HEK293 (cell line): ENCODE measurements around the gene PYGO2.
A peak's percentile ranks its signal among the peaks of the same experiment; 100 is the strongest.

Experiments used
- BCL11B ChIP-seq: fragments of 450-650 bp; formaldehyde crosslinking; IDR thresholded peaks from 2 replicates; pipeline ENCODE4 v1.5.1; 2016; ENCODE audit warnings: low read depth, missing biosample characterization, missing genetic modification characterization
- GLI2 ChIP-seq: fragments of 450-650 bp; formaldehyde crosslinking; IDR thresholded peaks from 2 replicates; pipeline ENCODE4; 2017; ENCODE audit warnings: missing biosample characterization, missing genetic modification characterization, low read depth, borderline replicate concordance
- HOXC10 ChIP-seq: sonication (generic); formaldehyde crosslinking; IDR thresholded peaks from 2 replicates; pipeline ENCODE4 v1.8.1; 2023; ENCODE audit warnings: mild to moderate bottlenecking, missing genetic modification reagents
- KLF16 ChIP-seq: fragments of 450-650 bp; formaldehyde crosslinking; IDR thresholded peaks from 2 replicates; pipeline ENCODE4 v1.5.1; 2017; ENCODE audit warnings: missing biosample characterization, missing genetic modification characterization
- KLF8 ChIP-seq: fragments of 450-650 bp; formaldehyde crosslinking; IDR thresholded peaks from 2 replicates; pipeline ENCODE4 v1.5.1; 2016; ENCODE audit warnings: missing biosample characterization, missing genetic modification characterization
- MYNN ChIP-seq: fragments of 450-650 bp; formaldehyde crosslinking; IDR thresholded peaks from 2 replicates; pipeline ENCODE4 v1.5.1; 2016; ENCODE audit warnings: missing biosample characterization, missing genetic modification characterization, borderline replicate concordance
- SCRT1 ChIP-seq: fragments of 450-650 bp; formaldehyde crosslinking; IDR thresholded peaks from 2 replicates; pipeline ENCODE4 v1.5.1; 2016; ENCODE audit warnings: missing biosample characterization, missing genetic modification characterization, borderline replicate concordance
- ZBTB48 ChIP-seq: fragments of 450-650 bp; formaldehyde crosslinking; IDR thresholded peaks from 2 replicates; pipeline ENCODE4 v1.5.1; 2016; ENCODE audit warnings: missing biosample characterization, missing genetic modification characterization
- ZNF10 ChIP-seq: fragments of 450-650 bp; formaldehyde crosslinking; IDR thresholded peaks from 2 replicates; pipeline ENCODE4 v1.5.1; 2017; ENCODE audit warnings: missing biosample characterization, missing genetic modification characterization
- ZNF112 ChIP-seq: fragments of 450-650 bp; formaldehyde crosslinking; IDR thresholded peaks from 2 replicates; pipeline ENCODE4 v1.5.0; 2017; ENCODE audit warnings: missing biosample characterization, missing genetic modification characterization
- ZNF2 ChIP-seq: fragments of 450-650 bp; formaldehyde crosslinking; IDR thresholded peaks from 2 replicates; pipeline ENCODE4 v1.5.1; 2016; ENCODE audit warnings: missing biosample characterization, missing genetic modification characterization
- ZNF202 ChIP-seq: fragments of 450-650 bp; formaldehyde crosslinking; IDR thresholded peaks from 2 replicates; pipeline ENCODE4 v1.5.1; 2016; ENCODE audit warnings: missing biosample characterization, missing genetic modification characterization, borderline replicate concordance
- ZNF311 ChIP-seq: fragments of 450-650 bp; formaldehyde crosslinking; IDR thresholded peaks from 2 replicates; pipeline ENCODE4 v1.5.1; 2017; ENCODE audit warnings: missing biosample characterization, missing genetic modification characterization, borderline replicate concordance
- ZNF324 ChIP-seq: fragments of 450-650 bp; formaldehyde crosslinking; IDR thresholded peaks from 2 replicates; pipeline ENCODE4 v1.5.1; 2016; ENCODE audit warnings: missing biosample characterization, missing genetic modification characterization
- ZNF391 ChIP-seq: fragments of 450-650 bp; formaldehyde crosslinking; IDR thresholded peaks from 2 replicates; pipeline ENCODE4 v1.5.1; 2016; ENCODE audit warnings: low read depth, missing biosample characterization, missing genetic modification characterization, borderline replicate concordance
- ZNF416 ChIP-seq: fragments of 450-650 bp; formaldehyde crosslinking; IDR thresholded peaks from 2 replicates; pipeline ENCODE4 v1.5.1; 2016; ENCODE audit warnings: missing biosample characterization, missing genetic modification characterization
- ZNF510 ChIP-seq: fragments of 450-650 bp; formaldehyde crosslinking; IDR thresholded peaks from 2 replicates; pipeline ENCODE4 v1.5.1; 2018; ENCODE audit warnings: mild to moderate bottlenecking, missing genetic modification characterization, missing biosample characterization; ENCODE audit not compliant: insufficient replicate concordance
- ZNF514 ChIP-seq: fragments of 450-650 bp; formaldehyde crosslinking; IDR thresholded peaks from 2 replicates; pipeline ENCODE4 v1.5.1; 2016; ENCODE audit warnings: missing biosample characterization, missing genetic modification characterization
- ZNF549 ChIP-seq: fragments of 450-650 bp; IDR thresholded peaks from 2 replicates; pipeline ENCODE4 v1.5.1; 2018; ENCODE audit warnings: missing biosample characterization, missing genetic modification characterization, mild to moderate bottlenecking, inconsistent platforms, moderate library complexity
- ZNF558 ChIP-seq: fragments of 450-650 bp; formaldehyde crosslinking; IDR thresholded peaks from 2 replicates; pipeline ENCODE4 v1.5.1; 2016; ENCODE audit warnings: missing biosample characterization, missing genetic modification characterization
- ZNF623 ChIP-seq: fragments of 450-650 bp; formaldehyde crosslinking; IDR thresholded peaks from 2 replicates; pipeline ENCODE4 v1.5.1; 2016; ENCODE audit warnings: missing biosample characterization, missing genetic modification characterization
- ZNF629 ChIP-seq: fragments of 450-650 bp; formaldehyde crosslinking; IDR thresholded peaks from 2 replicates; pipeline ENCODE4 v1.5.1; 2017; ENCODE audit warnings: missing biosample characterization, missing genetic modification characterization
- ZNF654 ChIP-seq: fragments of 450-650 bp; formaldehyde crosslinking; IDR thresholded peaks from 2 replicates; pipeline ENCODE4 v1.5.1; 2016; ENCODE audit warnings: low read depth, missing biosample characterization, missing genetic modification characterization
- ZNF664 ChIP-seq: fragments of 450-650 bp; formaldehyde crosslinking; IDR thresholded peaks from 2 replicates; pipeline ENCODE4 v1.5.1; 2016; ENCODE audit warnings: missing biosample characterization, missing genetic modification characterization
- ZNF76 ChIP-seq: fragments of 450-650 bp; formaldehyde crosslinking; IDR thresholded peaks from 2 replicates; pipeline ENCODE4; 2016; ENCODE audit warnings: low read depth, missing biosample characterization, missing genetic modification characterization, borderline replicate concordance
- ZNF777 ChIP-seq: fragments of 450-650 bp; formaldehyde crosslinking; IDR thresholded peaks from 2 replicates; pipeline ENCODE4 v1.5.1; 2017; ENCODE audit warnings: missing biosample characterization, missing genetic modification characterization, borderline replicate concordance
- ZNF785 ChIP-seq: fragments of 450-650 bp; formaldehyde crosslinking; IDR thresholded peaks from 2 replicates; pipeline ENCODE4 v1.5.1; 2016; ENCODE audit warnings: missing biosample characterization, missing genetic modification characterization
- ZNF792 ChIP-seq: fragments of 450-650 bp; formaldehyde crosslinking; IDR thresholded peaks from 2 replicates; pipeline ENCODE4 v1.5.1; 2016; ENCODE audit warnings: missing biosample characterization, missing genetic modification characterization
- ZNF830 ChIP-seq: fragments of 450-650 bp; IDR thresholded peaks from 2 replicates; pipeline ENCODE4 v1.5.0; 2018; ENCODE audit warnings: missing biosample characterization, missing genetic modification characterization, low read depth, mild to moderate bottlenecking, moderate library complexity
- TF ChIP-seq, protein P1 (sequence below): fragments of 450-650 bp; formaldehyde crosslinking; IDR thresholded peaks from 2 replicates; pipeline ENCODE4 v1.5.1; 2016; ENCODE audit warnings: missing biosample characterization, missing genetic modification characterization
- TF ChIP-seq, protein P2 (sequence below): fragments of 450-650 bp; formaldehyde crosslinking; conservative IDR thresholded peaks from 2 replicates; pipeline ENCODE4 v1.5.1; 2016; ENCODE audit warnings: low read depth, missing biosample characterization, missing genetic modification characterization
- TF ChIP-seq, protein P3 (sequence below): fragments of 450-650 bp; formaldehyde crosslinking; IDR thresholded peaks from 2 replicates; pipeline ENCODE4 v1.5.1; 2016; ENCODE audit warnings: missing biosample characterization, missing genetic modification characterization

PYGO2 gene

DNA sequence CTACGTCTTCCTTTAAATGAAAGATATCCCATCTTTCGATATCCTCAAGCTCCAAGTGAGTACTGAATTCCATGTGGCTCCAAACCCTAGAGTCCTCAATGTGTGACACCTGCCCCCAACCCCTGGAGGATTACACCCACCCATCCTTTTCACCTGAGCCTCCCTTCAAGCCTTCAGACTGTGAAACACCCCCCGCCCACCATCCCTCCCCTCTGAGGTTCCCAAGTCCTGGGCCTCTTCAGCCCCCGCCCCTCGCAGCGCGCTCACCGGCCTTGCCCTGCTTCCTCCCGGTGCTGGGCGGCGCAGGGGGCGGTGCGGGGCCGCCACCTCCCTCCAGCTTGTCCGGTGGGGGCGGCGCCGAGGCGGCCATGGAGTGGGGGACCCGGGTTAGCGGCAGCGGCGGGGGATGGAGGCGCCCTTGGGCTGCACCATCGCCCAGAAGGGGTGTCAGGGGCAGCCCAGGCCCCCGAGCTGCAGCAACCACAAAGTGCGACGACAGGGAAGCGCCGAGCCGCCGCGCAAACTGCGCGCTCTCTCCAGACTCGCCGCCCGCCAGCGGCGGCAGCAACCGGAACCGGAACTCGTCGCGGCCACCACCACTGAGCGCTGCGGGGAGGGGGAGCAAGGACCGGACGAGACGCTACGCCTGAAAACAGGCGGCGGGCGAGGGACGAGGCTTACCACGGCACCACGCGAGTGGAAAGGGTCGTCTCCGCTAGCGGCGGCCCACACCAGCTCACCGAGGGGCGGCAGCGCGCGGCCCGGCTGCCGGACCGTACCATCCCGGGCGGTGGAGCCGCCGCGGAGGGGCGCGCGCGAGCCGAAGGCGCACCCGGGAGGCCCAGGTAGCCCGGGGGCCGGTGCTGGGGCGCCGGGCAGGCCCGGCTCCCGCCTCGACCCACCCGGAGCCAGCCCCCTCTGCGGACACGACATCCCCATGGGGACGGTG lies at the start of gene PYGO2 (continued):
- TF ChIP-seq ZNF202 (tag by site-specific recombination) (no peak; the same call in 1 of the 2 replicates), ZNF777 (no peak), KLF8 (tag by site-specific recombination) (peak; percentile 90), ZNF549 (tag by site-specific recombination) (no peak), ZNF623 (no peak), ZNF654 (tag by site-specific recombination) (no peak), KLF16 (peak; percentile 95), ZNF76 (tag by site-specific recombination) (peak; percentile 63; the same call in 1 of the 2 replicates), ZNF514 (tag by site-specific recombination) (no peak), SCRT1 (no peak), ZNF510 (tag by site-specific recombination) (no peak), ZNF112 (no peak), ZNF792 (tag by site-specific recombination) (no peak), HOXC10 (CRISPR knock-in tag) (no peak), ZNF416 (tag by site-specific recombination) (no peak), ZNF10 (tag by site-specific recombination) (no peak), ZNF324 (tag by site-specific recombination) (peak; percentile 59; the same call in 1 of the 2 replicates), ZNF558 (tag by site-specific recombination) (no peak), BCL11B (tag by site-specific recombination) (no peak), ZNF830 (tag by site-specific recombination) (no peak), MYNN (tag by site-specific recombination) (no peak), ZNF664 (tag by site-specific recombination) (peak; percentile 49; the same call in 1 of the 2 replicates), ZBTB48 (tag by site-specific recombination) (no peak), GLI2 (no peak), ZNF391 (tag by site-specific recombination) (peak; percentile 18; the same call in 1 of the 2 replicates), ZNF2 (peak; percentile 51; the same call in 1 of the 2 replicates), ZNF311 (tag by site-specific recombination) (no peak), ZNF785 (tag by site-specific recombination) (no peak), ZNF629 (tag by site-specific recombination) (peak; percentile 55)
- TF ChIP-seq, protein P1, sequence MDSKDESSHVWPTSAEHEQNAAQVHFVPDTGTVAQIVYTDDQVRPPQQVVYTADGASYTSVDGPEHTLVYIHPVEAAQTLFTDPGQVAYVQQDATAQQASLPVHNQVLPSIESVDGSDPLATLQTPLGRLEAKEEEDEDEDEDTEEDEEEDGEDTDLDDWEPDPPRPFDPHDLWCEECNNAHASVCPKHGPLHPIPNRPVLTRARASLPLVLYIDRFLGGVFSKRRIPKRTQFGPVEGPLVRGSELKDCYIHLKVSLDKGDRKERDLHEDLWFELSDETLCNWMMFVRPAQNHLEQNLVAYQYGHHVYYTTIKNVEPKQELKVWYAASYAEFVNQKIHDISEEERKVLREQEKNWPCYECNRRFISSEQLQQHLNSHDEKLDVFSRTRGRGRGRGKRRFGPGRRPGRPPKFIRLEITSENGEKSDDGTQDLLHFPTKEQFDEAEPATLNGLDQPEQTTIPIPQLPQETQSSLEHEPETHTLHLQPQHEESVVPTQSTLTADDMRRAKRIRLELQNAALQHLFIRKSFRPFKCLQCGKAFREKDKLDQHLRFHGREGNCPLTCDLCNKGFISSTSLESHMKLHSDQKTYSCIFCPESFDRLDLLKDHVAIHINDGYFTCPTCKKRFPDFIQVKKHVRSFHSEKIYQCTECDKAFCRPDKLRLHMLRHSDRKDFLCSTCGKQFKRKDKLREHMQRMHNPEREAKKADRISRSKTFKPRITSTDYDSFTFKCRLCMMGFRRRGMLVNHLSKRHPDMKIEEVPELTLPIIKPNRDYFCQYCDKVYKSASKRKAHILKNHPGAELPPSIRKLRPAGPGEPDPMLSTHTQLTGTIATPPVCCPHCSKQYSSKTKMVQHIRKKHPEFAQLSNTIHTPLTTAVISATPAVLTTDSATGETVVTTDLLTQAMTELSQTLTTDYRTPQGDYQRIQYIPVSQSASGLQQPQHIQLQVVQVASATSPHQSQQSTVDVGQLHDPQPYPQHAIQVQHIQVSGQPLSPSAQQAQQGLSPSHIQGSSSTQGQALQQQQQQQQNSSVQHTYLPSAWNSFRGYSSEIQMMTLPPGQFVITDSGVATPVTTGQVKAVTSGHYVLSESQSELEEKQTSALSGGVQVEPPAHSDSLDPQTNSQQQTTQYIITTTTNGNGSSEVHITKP (tag by site-specific recombination), result peak; percentile 99
- TF ChIP-seq, protein P2, sequence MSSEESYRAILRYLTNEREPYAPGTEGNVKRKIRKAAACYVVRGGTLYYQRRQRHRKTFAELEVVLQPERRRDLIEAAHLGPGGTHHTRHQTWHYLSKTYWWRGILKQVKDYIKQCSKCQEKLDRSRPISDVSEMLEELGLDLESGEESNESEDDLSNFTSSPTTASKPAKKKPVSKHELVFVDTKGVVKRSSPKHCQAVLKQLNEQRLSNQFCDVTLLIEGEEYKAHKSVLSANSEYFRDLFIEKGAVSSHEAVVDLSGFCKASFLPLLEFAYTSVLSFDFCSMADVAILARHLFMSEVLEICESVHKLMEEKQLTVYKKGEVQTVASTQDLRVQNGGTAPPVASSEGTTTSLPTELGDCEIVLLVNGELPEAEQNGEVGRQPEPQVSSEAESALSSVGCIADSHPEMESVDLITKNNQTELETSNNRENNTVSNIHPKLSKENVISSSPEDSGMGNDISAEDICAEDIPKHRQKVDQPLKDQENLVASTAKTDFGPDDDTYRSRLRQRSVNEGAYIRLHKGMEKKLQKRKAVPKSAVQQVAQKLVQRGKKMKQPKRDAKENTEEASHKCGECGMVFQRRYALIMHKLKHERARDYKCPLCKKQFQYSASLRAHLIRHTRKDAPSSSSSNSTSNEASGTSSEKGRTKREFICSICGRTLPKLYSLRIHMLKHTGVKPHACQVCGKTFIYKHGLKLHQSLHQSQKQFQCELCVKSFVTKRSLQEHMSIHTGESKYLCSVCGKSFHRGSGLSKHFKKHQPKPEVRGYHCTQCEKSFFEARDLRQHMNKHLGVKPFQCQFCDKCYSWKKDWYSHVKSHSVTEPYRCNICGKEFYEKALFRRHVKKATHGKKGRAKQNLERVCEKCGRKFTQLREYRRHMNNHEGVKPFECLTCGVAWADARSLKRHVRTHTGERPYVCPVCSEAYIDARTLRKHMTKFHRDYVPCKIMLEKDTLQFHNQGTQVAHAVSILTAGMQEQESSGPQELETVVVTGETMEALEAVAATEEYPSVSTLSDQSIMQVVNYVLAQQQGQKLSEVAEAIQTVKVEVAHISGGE, result peak; percentile 93
- TF ChIP-seq, protein P3, sequence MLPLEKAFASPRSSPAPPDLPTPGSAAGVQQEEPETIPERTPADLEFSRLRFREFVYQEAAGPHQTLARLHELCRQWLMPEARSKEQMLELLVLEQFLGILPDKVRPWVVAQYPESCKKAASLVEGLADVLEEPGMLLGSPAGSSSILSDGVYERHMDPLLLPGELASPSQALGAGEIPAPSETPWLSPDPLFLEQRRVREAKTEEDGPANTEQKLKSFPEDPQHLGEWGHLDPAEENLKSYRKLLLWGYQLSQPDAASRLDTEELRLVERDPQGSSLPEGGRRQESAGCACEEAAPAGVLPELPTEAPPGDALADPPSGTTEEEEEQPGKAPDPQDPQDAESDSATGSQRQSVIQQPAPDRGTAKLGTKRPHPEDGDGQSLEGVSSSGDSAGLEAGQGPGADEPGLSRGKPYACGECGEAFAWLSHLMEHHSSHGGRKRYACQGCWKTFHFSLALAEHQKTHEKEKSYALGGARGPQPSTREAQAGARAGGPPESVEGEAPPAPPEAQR, result no peak; the same call in 1 of the 2 replicates
